K562 (cell line): ENCODE results near the gene SPHK1. TPM values are rescaled to one million over a fixed set of nuclear protein-coding genes. Genes with fewer than 3 reads are reported as not detected.

Source experiments
- ATF2 ChIP-seq: sonication (generic); formaldehyde crosslinking; IDR thresholded peaks from 2 replicates; pipeline ENCODE4 v1.8.1; 2022; ENCODE audit warnings: missing genetic modification reagents
- BMI1 ChIP-seq: fragments of 150-350 bp; IDR thresholded peaks from 2 replicates; pipeline ENCODE4 v1.6.1; 2014; ENCODE audit warnings: low read length
- CBFA2T3 ChIP-seq: fragments of 450-650 bp; IDR thresholded peaks from 2 replicates; pipeline ENCODE4 v1.6.1; 2017
- CXXC5 ChIP-seq: fragments of 250-450 bp; sonication (Bioruptor Pico); IDR thresholded peaks from 2 replicates; pipeline ENCODE4 v1.8.0; 2022; ENCODE audit warnings: inconsistent platforms, mild to moderate bottlenecking, moderate library complexity
- DMBX1 ChIP-seq: fragments of 250-450 bp; sonication (Bioruptor Pico); IDR thresholded peaks from 2 replicates; pipeline ENCODE4 v1.8.0; 2022; ENCODE audit warnings: inconsistent platforms, mild to moderate bottlenecking, moderate library complexity, borderline replicate concordance
- E2F8 ChIP-seq: fragments of 450-650 bp; IDR thresholded peaks from 2 replicates; pipeline ENCODE4 v1.7.1; 2018; ENCODE audit warnings: mild to moderate bottlenecking, low read depth; ENCODE audit not compliant: partially characterized antibody
- GABPB1 ChIP-seq: sonication (generic); formaldehyde crosslinking; IDR thresholded peaks from 2 replicates; pipeline ENCODE4 v1.8.0; 2022; ENCODE audit warnings: mild to moderate bottlenecking, missing genetic modification reagents
- GATAD2B ChIP-seq: fragments of 450-650 bp; IDR thresholded peaks from 2 replicates; pipeline ENCODE4 v1.6.1; 2017; ENCODE audit warnings: mild to moderate bottlenecking, borderline replicate concordance
- HMG20B ChIP-seq: fragments of 250-450 bp; sonication (Bioruptor Pico); IDR thresholded peaks from 2 replicates; pipeline ENCODE4 v1.5.0; 2021; ENCODE audit warnings: mild to moderate bottlenecking
- HOMEZ ChIP-seq: fragments of 250-450 bp; sonication (Bioruptor Pico); IDR thresholded peaks from 2 replicates; pipeline ENCODE4 v1.4.0; 2020; ENCODE audit warnings: mild to moderate bottlenecking, moderate library complexity
- KDM5B ChIP-seq: fragments of 200-600 bp; sonication (generic); IDR thresholded peaks from 2 replicates; pipeline ENCODE4 v1.6.1; 2012; ENCODE audit warnings: low read depth, mild to moderate bottlenecking, moderate library complexity, low read length, control low read depth, inconsistent platforms; ENCODE audit not compliant: insufficient replicate concordance
- MEF2D ChIP-seq: conservative IDR thresholded peaks from 2 replicates; pipeline ENCODE4 v1.6.1; 2016; ENCODE audit warnings: low read depth, missing genetic modification characterization, missing compliant biosample characterization
- NFATC3 ChIP-seq: fragments of 450-650 bp; IDR thresholded peaks from 2 replicates; pipeline ENCODE4 v1.6.1; 2017; ENCODE audit warnings: mild to moderate bottlenecking
- PPARD ChIP-seq: fragments of 250-450 bp; sonication (Bioruptor Pico); IDR thresholded peaks from 2 replicates; pipeline ENCODE4 v1.8.0; 2022; ENCODE audit warnings: inconsistent platforms, mild to moderate bottlenecking, moderate library complexity
- RAD51 ChIP-seq: fragments of 450-650 bp; IDR thresholded peaks from 2 replicates; pipeline ENCODE4 v1.7.1; 2016; ENCODE audit warnings: low read depth, mild to moderate bottlenecking, borderline replicate concordance
- SREBF2 ChIP-seq: sonication (generic); formaldehyde crosslinking; IDR thresholded peaks from 2 replicates; pipeline ENCODE4 v1.4.0; 2020; ENCODE audit warnings: mild to moderate bottlenecking, missing genetic modification reagents
- SRF ChIP-seq, 2 experiments: fragments of 250-450, 450-650 bp in 1 of 2; sonication (Bioruptor Pico) in 1 of 2; sonication (generic) in 1 of 2; formaldehyde crosslinking; IDR thresholded peaks; 2 replicates each; pipeline versions ENCODE4 v1.5.0 to v1.5.1; 2020 to 2022; ENCODE audit warnings: mild to moderate bottlenecking in 1 of 2, missing genetic modification reagents in 1 of 2
- ZEB2 ChIP-seq: fragments of 450-650 bp; IDR thresholded peaks from 2 replicates; pipeline ENCODE4 v1.6.1; 2016
- ZNF224 ChIP-seq: sonication (generic); formaldehyde crosslinking; IDR thresholded peaks from 2 replicates; pipeline ENCODE4 v1.8.0; 2022; ENCODE audit warnings: mild to moderate bottlenecking, missing genetic modification reagents
- ZNF589 ChIP-seq: fragments of 200-800 bp; sonication (Bioruptor generic); IDR thresholded peaks from 2 replicates; pipeline ENCODE4 v1.6.1; 2016; ENCODE audit warnings: low read depth, missing genetic modification characterization, missing compliant biosample characterization
- polyA plus RNA-seq, 8 experiments: library from polyadenylated mRNA; depleted of rRNA in 4 of 8; stranded (reverse) in 5 of 8; unstranded in 3 of 8; fragments of >200 nt; fragmentation: Nextera tagmentation in 2 of 8; fragmentation: Illumina TruSeq in 1 of 8; extraction: Ambion mirVana in 2 of 8; extraction: Trizol in 1 of 8; gene quantifications; 2 replicates each; pipeline versions ENCODE4 v1.2.1 to v1.2.3, GENCODE V29; 2011 to 2014; ENCODE audit warnings: inconsistent platforms in 1 of 8, missing spikeins in 1 of 8
- total RNA-seq, 7 experiments: library from RNA; depleted of rRNA in 6 of 7; stranded (reverse); fragments of >200 nt in 6 of 7; fragmentation: Illumina TruSeq in 2 of 7; extraction: Trizol in 2 of 7; gene quantifications; 2 replicates each; pipeline versions ENCODE4 v1.2.1 to v1.2.3, GENCODE V29; 2011 to 2021; ENCODE audit warnings: low replicate concordance in 1 of 7

SPHK1 gene
- total and polyA plus RNA-seq, 9 of the 15 experiments (the other 6 are each of a cell fraction or from before 2014, with no cell fraction given), result 0.21 to 60.3 (median 14.5) TPM

- no peak for TF ChIP-seq E2F8
- TF ChIP-seq NFATC3, result peak; percentile 98
- peak; percentile 60; the same call in 1 of the 2 replicates for TF ChIP-seq MEF2D (tag)
- no peak for TF ChIP-seq GABPB1 (CRISPR knock-in tag)
- no peak for TF ChIP-seq PPARD (CRISPR knock-in tag)
- no peak for TF ChIP-seq SREBF2
- TF ChIP-seq RAD51, result no peak
- no peak for TF ChIP-seq CBFA2T3
- TF ChIP-seq BMI1, result no peak
- no peak for TF ChIP-seq HOMEZ
- TF ChIP-seq ZNF224 (CRISPR knock-in tag), result no peak
- TF ChIP-seq ZNF589 (CRISPR knock-in tag), result peak; percentile 55; the same call in 1 of the 2 replicates
- TF ChIP-seq KDM5B, result no peak
- TF ChIP-seq CXXC5 (CRISPR knock-in tag), result peak; percentile 52
- TF ChIP-seq DMBX1 (CRISPR knock-in tag), result no peak; the same call in 1 of the 2 replicates
- TF ChIP-seq HMG20B (CRISPR knock-in tag), result no peak
- peak in 1 of 2 experiments; percentile 60; a peak in 1 of 4 replicates for TF ChIP-seq SRF (CRISPR knock-in tag; IDR thresholded peaks at IDR 0.05)
- TF ChIP-seq ATF2 (CRISPR knock-in tag), result no peak
- peak; percentile 64 for TF ChIP-seq ZEB2
- TF ChIP-seq GATAD2B, result no peak
Measured at GRCh38 chr17:76345377-76345974, 38.9 kb upstream of the SPHK1 start (continued).
